ENCODE measurements around the gene THOC5. TPM values are rescaled to one million over a fixed set of nuclear protein-coding genes. Genes with fewer than 3 reads are reported as not detected.

Gene THOC5
- total RNA-seq, 2 donors from 2014 or later = 19.9 to 33.5 TPM

- no peak overlapping the region for H3K4me3 ChIP-seq
- intact Hi-C loops (cut with DNase I) = no loop called here
- TF ChIP-seq CTCF (IDR thresholded peaks at IDR 0.05) = no peak
- no peaks in the 10 kb centered on the region for H3K27me3 ChIP-seq
- H3K9me3 ChIP-seq = no peaks in the 10 kb centered on the region
- DNase-seq = no peak
- no peak overlapping the region for H3K9ac ChIP-seq (ENCODE audit: low read depth in 2 of 2, low read length in 2 of 2)
- no peak overlapping the region for H3K27ac ChIP-seq
- no peaks in the 10 kb centered on the region for H3K36me3 ChIP-seq
- peaks cover 5% of the 10 kb centered on the region for H3K4me1 ChIP-seq
Measured at GRCh38 chr22:29578462-29579200, 25.1 kb upstream of the THOC5 start.

GRCh38 chr22:29574762-29575450 is 21.3 kb upstream of the THOC5 start:
- Histone ChIP-seq H3K27me3 (no peaks in the 10 kb centered on the region), H3K4me1 (peaks cover under 1% of the 10 kb centered on the region), H3K9ac (ENCODE audit: low read depth in 2 of 2, low read length in 2 of 2) (no peak overlapping the region), H3K4me3 (no peak overlapping the region), H3K27ac (no peak overlapping the region), H3K9me3 (no peaks in the 10 kb centered on the region), H3K36me3 (no peaks in the 10 kb centered on the region)
- intact Hi-C loops (cut with DNase I) = no loop called here
- DNase-seq = no peak
- TF ChIP-seq CTCF (IDR thresholded peaks at IDR 0.05) = no peak

- intact Hi-C loops (cut with DNase I) = no loop called here
- Histone ChIP-seq H3K4me1 (no peaks in the 10 kb centered on the region), H3K27ac (no peak overlapping the region), H3K4me3 (no peak overlapping the region), H3K27me3 (no peaks in the 10 kb centered on the region), H3K9ac (ENCODE audit: low read depth in 2 of 2, low read length in 2 of 2) (no peak overlapping the region), H3K9me3 (no peaks in the 10 kb centered on the region), H3K36me3 (no peaks in the 10 kb centered on the region)
- DNase-seq = no peak
- no peak for TF ChIP-seq CTCF (IDR thresholded peaks at IDR 0.05)
Measured at GRCh38 chr22:29570912-29571549, 17.5 kb upstream of the THOC5 start.

- no peak for TF ChIP-seq CTCF (IDR thresholded peaks at IDR 0.05)
- intact Hi-C loops (cut with DNase I) = no loop called here
- no peaks in the 10 kb centered on the region for H3K4me1 ChIP-seq
- no peaks in the 10 kb centered on the region for H3K9me3 ChIP-seq
- H3K9ac ChIP-seq (ENCODE audit: low read depth in 2 of 2, low read length in 2 of 2) = no peak overlapping the region
- no peak overlapping the region for H3K4me3 ChIP-seq
- no peak for DNase-seq
- H3K27ac ChIP-seq = no peak overlapping the region
- no peaks in the 10 kb centered on the region for H3K27me3 ChIP-seq
- no peaks in the 10 kb centered on the region for H3K36me3 ChIP-seq
Measured at GRCh38 chr22:29570456-29570855, 16.9 kb upstream of the THOC5 start.

- H3K27ac ChIP-seq = no peak overlapping the region
- no peak for TF ChIP-seq CTCF (IDR thresholded peaks at IDR 0.05)
- no peaks in the 10 kb centered on the region for H3K4me1 ChIP-seq
- no peaks in the 10 kb centered on the region for H3K27me3 ChIP-seq
- H3K4me3 ChIP-seq = no peak overlapping the region
- no peak for DNase-seq
- no peaks in the 10 kb centered on the region for H3K9me3 ChIP-seq
- no peaks in the 10 kb centered on the region for H3K36me3 ChIP-seq
- intact Hi-C loops (cut with DNase I) = no loop called here
- no peak overlapping the region for H3K9ac ChIP-seq (ENCODE audit: low read depth in 2 of 2, low read length in 2 of 2)
Measured at GRCh38 chr22:29569011-29569678, 15.6 kb upstream of the THOC5 start.
